Activated CD4-positive, alpha-beta T cell treated with anti-CD3 and anti-CD28 coated beads, Interleukin-2, amount 50 U/mL, for 4 hours (primary cell): ENCODE measurements around the gene BCL11A.

ENCODE experiments used
- DNase-seq, 2 experiments: peaks; one replicate each; pipeline ENCODE4 v3.0.0-alpha.2; 2020

Gene BCL11A

DNA sequence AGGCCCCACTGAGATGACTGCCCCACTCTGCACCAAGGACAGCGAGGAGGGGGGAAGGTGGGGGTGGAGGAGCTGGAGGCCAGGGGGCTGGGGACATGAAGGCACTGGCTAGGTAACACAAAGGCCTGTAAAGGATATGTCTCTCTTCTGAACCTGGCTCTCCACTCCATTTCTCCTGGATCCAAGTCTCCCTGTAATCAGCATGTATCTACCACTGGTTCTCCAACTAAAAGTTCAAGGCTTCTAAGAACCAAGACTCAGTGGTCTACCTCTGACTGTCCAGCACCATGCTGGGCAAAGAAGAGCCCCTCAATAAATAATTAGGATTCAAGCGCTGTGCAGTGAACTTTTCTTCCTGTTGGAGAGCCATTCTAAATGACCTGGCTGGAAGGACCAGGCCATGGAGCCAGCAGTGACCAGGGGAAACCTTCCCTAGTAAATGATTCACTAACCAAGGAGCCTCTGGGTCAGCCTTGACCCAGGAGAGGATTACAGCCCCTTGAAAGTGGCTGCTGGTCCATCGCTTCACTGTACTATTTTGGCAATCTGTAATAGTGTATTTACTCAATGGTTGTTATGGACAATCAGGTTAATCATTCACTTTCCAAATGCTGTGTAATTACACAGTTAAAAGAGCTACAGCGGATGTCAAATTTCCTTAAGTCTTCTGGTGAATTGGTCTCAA, 73.2 kb downstream of the BCL11A start:
- DNase-seq, result no peak

DNA sequence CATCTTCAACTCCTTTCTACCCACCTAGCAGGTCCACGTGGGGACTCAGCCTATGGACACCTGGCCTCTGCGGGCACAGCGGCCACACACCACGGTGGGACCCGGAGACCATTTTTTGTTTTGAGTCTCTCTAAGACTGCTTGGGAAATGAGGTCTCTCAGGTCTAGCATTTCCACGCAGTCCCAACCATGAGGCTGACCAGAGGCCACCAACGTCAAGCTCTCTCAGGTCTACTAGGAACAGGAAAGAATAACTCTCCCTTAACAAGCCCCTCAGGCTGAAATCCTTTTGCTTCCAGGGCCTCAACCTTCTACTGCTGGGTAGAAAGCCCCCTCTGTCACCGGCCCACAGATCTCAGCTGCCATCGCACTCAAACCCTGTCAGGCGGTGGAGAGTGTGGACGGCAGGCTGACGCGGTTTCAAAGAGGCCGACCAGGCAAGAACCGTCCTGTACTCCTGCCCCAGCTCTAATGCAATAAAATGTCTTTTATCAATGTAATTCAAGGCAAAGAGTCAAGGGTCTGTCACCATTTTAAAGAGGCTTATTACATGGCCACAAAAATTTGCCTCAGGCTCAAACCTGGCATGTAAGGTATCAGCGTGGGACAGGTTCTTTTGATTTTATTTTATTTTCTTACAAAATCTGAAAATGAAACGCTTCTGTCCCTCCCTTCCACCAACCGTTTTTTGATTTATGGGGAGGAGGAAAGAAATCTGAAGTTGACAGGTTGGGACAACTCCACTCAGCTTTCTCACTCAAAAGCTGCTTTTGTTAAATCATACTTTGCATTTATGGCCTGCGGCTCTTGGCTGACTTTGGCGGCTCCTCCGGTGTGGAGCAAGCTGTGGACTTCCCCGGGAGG, 74.0 kb downstream of the BCL11A start:
- DNase-seq, result no peak

DNA sequence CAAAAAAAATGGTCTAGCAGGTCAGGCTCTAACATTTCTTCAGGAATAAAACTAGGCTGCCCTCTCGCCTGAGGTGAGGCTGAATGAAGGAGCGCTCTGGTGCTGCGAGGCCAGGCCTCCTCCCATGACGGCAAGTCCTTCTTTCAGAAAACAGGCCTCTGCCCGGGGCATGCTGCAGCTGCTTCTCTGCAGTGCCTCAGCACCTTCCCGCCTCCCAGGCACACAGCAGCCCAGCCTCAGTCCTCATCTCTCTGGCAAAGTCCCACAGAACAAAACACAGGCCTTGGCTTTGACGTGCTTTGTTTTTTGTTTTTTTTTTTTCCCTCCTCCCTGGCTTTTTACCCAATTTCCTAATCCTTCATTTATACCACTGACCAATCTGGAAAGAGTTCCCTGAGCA, 74.8 kb downstream of the BCL11A start:
- no peak for DNase-seq

DNA sequence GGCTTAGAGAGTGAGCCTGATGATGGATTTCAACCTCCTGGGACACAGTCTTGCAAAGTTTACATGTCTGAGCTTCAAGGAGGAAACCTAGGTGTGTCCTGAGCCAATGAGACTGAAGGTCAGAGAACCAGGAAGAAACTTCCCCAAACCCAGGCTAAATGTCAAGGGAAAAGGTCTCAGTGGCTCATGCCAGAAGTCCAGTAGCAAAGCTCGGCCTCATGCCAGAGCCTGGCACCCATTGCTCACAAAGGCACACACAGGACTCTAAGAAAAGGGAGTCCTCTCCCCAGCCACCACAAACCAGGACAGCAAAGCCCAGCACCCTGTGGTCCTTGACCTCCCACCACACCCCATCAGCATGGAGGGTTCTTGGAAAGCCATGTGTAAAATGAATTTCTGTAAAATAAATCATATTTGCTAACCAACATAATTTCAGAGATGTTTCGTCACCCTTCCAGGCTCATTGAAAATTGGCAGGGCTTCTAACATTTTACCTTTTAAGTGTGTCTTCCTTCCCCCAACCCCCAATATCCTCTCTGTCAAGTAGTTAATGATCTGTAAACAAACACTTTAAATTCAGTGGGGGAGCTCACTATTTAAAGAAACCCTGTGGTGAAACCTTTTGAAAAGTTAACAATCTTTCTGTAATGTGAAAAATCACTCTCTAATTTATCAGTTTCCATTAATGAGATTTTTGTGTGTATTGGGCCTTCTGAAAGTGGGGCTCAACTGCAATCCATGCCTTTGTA, 77.1 kb downstream of the BCL11A start:
- no peak for DNase-seq

DNA sequence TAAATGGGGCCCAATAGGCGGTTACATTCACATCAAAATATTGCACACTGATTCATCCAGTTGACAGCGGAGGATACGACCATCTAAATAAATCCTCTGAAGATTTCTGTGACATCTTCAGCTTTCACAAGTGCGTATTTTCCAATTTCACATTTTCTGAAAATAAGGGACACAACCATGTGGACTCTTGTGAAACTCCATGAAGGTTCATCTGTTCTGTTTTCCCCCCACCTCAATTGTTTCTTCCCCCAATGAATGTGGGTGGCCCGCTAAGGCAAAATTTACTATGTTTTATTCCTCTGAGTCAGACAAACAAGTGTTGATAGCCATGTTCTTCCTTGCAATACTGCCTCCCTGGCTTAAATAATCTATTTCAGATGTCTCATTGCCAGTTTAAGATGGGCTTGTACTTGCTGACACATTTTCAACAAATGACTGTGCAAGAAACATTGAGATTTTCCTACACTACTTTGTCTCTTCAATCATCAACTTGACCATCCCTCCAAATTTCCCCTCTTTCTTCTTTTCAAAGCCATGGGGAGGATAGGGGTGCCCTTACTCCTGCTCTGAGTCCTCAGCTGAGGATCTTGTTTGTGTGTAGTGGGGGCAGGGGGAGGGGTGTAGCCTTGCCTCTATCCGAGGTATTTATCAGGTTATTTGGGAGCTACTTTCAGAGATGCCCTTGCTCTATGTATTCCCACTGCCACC, 78.2 kb downstream of the BCL11A start:
- DNase-seq, result no peak

DNA sequence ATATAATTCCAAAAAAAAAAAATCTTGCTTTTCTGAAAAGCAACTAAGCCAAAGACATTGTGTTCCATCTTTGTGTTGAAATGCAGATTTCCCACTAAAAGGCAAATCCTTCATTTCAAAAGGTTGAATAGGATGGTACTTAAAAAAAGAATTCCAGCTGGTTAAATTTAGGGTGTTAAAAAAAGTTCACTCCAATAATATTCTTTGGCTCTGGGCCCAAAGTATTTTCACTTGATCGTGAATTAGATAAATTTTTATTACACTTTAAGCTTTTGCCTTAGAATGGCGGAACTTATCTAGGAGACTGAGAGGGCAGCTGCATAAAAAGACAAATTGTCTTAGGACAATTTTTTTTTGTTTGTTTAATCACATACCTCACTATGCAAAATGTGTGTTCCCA, 79.2 kb downstream of the BCL11A start:
- no peak for DNase-seq

DNA sequence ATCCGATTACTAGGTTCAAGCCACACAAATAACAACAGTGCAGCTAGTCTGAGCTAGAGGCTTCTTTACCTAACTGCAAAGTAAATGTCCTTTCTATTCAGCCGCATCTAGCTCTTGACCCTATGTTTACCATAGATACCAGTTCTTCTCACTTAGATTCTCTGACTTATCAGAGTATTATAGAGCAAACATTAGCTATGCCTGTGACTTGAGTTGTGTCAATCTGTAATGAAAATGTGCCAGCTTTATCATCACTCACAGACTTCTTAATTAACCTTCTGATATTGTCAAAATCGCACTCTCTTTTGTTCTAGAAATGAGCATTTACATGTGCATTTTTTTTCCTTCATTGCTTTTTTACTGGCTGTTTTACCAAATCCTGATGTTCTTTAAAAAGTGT, 79.9 kb downstream of the BCL11A start:
- no peak for DNase-seq

DNA sequence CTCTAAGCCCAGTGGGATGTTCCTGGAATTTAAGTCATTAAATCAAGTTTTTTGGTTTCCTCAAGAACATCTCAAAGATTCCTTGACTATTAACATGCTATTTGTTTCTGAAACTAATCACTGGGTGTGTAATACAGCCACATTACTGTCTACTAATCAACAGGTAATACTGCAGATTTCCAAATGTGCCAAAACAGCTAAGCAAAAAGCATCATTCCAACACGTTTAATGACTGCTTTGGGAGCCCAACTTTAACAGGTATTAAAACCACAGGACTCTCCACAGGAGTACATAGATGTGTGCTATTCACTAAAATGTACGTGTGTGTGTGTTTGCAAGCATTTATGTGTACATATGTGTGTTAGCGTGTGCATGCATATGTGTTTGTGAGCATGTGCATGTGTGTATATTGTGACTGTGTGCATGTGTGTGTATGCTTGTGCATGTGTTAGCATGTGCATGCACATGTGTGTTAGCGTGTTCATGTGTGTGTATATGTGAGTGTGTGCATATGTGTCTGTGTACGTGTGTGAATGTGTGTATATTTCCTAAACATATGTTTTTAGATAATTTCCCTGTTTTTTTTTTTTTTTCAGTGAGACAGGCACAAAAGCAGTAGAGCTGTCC, 80.7 kb downstream of the BCL11A start:
- DNase-seq, result no peak

DNA sequence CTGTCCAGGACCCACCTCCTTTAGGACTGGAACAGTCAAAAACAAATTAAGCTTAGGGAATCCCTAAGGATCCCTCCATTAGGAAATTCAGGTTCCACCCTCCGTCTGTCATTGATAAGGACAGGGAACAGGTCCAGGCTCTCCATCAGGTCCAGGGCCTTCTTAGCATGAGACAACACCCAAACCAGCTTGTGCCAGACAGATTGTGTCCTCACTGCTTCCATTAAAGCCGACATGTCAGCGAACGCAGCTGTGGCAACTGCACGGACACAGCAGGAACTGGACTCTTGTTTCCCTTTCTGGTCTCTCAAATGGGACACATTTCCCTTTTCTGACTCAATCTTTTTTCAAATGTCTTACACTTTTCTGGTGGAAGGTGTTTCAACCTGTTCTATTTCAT, 81.4 kb downstream of the BCL11A start:
- no peak for DNase-seq

DNA sequence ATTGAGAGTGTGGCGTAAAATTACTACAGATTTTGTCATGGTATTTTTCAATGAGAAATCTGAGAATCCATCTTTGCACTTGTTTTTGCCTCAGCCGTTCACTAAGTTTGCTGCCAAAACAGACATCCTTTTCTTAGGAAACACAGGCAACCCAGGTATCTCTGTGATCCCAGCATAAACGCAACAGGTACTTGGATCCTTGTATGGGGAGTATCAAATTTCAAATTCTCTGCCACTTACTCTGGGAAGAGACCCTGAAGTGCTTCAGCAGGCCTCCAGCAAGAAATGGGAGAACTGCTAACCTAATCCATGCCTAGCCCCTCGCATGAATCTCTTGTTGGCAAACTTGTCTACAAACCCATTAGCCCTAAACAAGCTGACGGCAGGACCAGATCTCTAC, 83.1 kb downstream of the BCL11A start:
- DNase-seq, result no peak

DNA sequence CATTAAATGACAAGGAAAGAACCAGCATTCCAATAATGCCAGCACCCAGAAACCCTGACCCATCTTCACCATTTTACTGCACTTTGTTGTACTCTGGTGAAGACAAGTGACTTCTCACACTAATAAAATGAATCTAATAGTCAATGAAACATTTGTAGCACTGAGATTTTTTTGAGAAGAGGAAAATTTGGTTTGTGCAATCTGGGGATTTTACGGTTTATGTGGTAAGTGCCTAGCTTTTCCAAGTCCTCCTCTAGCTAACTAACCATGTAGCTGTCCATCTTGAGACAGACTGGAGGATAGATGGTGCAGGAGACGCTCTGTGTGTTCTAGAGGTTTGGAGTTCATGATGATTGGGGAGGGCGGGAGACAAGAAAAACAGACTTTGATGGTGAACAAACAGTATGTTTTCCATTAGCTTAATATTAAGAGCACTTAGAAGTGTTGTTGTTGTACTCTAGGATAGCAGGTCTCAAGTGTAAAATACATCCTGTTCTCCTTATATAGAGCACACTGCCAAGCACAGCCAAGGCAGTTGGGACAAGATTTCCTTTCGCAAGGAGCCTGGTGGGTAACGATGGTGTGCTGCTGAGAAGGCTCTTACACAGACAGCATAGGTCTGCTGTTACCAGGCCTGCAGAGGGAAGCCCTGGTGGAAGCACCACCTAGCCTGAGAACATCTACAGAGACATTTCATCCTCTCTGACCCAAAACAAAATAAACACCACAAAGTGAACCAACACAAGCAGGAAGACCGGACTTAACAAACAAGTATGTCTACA, 83.7 kb downstream of the BCL11A start:
- no peak for DNase-seq

DNA sequence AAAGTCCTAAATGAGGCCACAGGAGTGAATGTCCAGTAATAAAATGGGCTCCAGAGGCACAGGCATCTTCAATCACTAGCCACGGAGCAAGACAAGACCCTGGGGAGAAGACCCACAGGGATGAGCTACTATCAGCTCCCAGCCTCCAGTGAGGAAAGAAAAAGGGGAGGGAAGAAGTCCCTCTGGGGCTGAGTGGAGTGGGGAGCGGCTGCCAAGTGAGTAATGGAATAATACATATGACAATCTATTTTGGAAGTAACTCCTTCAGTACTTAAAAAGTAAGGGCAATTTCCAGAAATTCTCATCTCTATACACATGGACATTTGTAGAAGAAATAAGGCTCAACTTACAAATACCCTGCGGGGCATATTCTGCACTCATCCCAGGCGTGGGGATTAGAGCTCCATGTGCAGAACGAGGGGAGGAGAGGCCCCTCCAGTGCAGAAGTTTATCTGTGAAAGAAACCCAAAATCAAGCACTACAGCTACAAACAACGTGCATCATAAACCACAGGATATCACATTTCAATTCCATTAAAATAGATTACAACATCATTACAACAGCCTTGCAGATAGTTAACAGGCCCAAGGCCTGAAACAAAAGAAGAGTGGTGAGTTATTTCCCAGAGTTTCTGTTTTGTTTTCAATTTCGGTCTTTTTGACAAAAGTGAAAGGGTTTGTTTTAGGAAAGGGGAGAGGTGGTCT, 84.9 kb downstream of the BCL11A start:
- DNase-seq, result no peak

DNA sequence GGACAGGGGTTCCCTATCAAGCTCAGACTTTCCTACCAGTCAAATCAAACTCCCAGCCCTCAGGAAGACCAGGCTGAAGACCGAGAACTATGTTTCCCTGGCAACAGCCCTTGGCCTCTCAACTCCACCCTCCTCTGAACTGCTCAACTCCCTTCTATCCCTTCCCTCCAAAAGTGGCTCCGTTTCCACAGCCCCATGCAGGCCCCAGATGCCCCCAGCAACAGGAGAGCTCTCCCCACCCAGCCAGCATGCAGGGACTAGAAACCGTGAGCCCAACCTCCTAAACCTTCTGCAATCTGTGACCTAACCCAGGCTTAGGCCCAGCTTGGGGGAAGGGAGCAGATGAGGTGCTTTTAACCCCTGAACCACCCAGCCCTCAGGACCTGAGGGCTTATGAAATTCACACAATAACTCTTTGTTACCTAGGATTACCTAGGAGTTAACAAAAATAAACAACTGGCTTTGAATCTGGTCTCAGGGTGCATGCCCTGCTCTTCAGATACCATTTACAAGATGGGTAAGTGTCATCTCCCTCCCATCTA, 87.2 kb downstream of the BCL11A start:
- no peak for DNase-seq

DNA sequence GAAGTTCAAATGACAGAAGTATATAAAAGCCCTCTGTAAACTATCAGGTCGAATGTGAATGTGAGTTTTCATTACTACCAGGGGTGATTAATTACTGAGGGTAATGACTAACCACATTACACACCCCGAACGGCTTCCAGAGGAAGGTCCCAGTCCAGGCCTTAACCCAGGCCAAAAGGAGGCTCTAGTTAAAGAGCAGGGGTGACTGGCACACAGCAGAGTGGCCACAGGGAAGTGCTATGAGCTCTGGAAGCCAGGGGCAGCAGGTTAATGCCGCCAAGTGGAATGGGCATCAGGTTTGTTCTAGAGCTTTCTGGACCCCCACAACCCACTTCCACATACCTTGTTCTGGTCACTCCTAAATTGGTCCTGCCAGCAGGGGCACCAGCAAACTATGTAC, 87.7 kb downstream of the BCL11A start:
- no peak for DNase-seq

DNA sequence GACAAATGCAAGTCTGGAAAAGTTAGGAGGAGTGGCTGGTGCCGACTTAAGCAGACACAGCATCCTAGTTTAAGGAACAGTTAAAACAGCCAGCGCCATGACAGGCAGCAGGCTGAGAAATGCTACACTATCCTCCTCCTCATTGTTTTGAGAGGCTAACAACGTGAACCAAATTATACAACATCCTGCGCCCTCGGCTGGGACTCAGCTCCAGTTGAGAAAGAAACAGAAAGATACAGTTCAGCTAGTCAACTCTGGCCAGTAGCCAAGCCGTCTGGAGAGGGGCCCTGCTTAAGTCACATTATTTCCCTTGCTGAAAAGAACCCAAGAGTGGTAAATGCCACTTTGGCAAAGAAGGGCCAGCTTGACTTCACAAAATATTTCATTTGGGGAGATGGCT, 90.2 kb downstream of the BCL11A start:
- DNase-seq, result no peak

DNA sequence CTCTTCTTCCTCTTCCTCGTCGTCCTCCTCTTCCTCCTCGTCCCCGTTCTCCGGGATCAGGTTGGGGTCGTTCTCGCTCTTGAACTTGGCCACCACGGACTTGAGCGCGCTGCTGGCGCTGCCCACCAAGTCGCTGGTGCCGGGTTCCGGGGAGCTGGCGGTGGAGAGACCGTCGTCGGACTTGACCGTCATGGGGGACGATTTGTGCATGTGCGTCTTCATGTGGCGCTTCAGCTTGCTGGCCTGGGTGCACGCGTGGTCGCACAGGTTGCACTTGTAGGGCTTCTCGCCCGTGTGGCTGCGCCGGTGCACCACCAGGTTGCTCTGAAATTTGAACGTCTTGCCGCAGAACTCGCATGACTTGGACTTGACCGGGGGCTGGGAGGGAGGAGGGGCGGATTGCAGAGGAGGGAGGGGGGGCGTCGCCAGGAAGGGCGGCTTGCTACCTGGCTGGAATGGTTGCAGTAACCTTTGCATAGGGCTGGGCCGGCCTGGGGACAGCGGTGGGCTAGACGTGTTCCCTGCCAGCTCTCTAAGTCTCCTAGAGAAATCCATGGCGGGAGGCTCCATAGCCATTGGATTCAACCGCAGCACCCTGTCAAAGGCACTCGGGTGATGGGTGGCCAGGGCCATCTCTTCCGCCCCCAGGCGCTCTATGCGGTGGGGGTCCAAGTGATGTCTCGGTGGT, 91.9 kb downstream of the BCL11A start:
- no peak for DNase-seq

DNA sequence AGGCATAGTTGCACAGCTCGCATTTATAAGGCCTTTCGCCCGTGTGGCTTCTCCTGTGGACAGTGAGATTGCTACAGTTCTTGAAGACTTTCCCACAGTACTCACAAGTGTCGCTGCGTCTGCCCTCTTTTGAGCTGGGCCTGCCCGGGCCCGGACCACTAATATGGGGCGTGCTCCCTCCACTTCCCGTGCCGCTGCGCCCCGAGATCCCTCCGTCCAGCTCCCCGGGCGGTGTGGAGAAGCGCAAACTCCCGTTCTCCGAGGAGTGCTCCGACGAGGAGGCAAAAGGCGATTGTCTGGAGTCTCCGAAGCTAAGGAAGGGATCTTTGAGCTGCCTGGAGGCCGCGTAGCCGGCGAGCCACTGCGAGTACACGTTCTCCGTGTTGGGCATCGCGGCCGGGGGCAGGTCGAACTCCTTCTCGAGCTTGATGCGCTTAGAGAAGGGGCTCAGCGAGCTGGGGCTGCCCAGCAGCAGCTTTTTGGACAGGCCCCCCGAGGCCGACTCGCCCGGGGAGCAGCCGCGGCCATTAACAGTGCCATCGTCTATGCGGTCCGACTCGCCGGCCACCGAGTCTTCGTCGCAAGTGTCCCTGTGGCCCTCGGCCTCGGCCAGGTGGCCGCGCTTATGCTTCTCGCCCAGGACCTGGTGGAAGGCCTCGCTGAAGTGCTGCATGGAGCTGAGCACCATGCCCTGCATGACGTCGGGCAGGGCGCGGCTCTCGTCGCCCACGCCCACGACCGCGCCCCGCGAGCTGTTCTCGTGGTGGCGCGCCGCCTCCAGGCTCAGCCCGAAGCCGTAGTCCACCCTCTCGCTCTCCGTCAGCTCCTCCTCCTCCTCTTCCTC, 92.7 kb downstream of the BCL11A start:
- DNase-seq, result no peak

DNA sequence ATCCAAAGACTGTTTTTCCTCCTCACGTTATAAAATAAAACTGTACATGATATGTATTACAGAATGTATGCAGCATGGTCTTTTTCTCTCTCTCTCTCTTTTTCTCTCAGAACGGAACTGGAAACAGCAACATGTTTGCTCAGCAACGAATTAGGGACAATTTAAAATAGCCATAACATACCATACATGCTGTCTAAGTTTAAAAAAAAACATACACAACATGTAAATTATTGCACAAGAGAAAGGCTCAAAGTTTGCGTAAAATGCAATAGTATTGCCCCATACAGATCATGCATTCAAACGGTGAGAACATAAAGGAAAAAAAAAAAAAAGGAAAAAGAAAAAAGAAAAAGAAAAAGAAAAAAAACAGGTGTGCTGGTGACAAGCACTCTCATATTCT, 93.6 kb downstream of the BCL11A start:
- no peak for DNase-seq

DNA sequence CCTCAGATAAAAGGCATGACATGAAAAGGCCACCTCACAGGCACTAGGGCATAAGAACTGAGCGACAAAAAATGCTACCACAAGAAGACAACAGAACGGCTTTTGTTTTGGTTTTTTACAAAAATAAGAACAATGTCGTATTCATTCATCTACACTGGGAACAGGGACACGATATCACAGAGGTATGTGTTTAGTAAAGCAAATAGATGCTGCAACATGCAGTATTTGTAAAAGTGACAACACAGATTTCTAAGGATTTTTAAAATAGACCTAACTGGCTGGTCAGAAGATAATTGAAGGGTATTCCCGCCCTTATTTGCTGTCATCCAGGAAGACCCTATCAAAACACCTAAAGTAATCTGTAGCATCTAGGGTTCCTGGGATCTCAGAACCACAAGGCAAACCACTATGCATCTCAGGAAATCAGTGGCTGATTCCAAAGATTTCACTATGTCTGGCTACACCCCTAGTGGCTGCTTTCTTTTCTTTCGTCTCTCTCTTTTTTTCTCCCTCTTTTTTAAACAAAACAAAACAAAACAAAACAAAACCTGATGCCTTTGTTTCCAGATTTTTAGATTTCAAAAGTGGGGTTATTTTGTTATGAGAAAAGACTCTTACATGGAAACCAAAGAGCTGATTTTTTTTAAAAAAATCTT, 97.2 kb downstream of the BCL11A start:
- no peak for DNase-seq
